ENCODE measurements around the gene NHS.

Gene NHS

DNA sequence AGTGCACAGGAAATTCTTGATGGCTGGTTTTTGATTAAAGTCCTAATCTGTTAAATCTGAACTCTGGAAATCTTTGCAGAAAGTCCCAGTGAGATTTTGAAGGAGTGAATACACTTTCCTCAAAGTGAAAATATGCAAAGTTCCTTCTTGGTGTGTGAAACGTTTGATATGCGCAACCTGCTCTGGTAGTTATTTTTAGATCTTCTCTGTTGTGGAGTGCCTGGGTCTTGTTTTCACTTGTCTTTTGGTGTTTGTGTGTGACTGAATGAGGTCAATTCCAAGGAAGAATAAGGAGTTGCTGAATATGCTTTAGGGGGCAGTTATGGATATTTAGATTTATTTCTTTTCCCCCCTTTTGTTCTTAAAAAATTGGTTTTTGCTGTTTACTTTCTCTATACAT lies 404.0 kb downstream of the NHS start:
- DNase-seq (ENCODE audit: low read depth, low spot score), result no peak

DNA sequence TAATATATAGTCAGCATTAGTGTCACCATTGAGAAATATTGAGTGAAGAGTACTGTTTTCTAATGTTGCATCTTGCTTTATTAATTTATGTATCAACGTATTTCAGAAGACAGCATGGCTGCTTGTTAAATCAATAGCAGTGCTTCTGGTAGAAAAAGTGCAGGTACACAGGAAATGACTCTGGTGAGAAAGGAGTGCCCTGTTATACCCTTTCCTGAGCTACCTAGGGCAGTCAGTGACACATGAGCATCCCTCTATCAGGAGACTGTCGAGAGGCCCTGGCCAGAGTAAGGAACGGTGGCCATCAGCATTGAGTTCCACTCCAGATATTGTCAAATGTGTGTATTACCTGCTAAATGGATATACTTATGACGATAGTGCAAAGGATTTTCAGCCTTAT lies 404.4 kb downstream of the NHS start:
- no peak for DNase-seq (ENCODE audit: low read depth, low spot score)
